Mesodermal cell (in vitro differentiated cells): ENCODE measurements around the gene SLIT3.

Experiments
- H3K27ac ChIP-seq: 2 replicates; pipeline ENCODE4 v1.7.0; 2013; ENCODE audit warnings: mild to moderate bottlenecking, low read depth, low read length, moderate library complexity; ENCODE audit not compliant: severe bottlenecking
- H3K36me3 ChIP-seq: 2 replicates; pipeline ENCODE4 v1.7.1; 2013; ENCODE audit warnings: mild to moderate bottlenecking, low read length, moderate library complexity; ENCODE audit not compliant: control insufficient read depth, insufficient read depth
- H3K4me1 ChIP-seq: one replicate; pipeline ENCODE4 v1.7.1; 2013; ENCODE audit warnings: mild to moderate bottlenecking, low read length; ENCODE audit not compliant: insufficient read depth, control insufficient read depth, poor library complexity, severe bottlenecking
- H3K4me3 ChIP-seq: 2 replicates; pipeline ENCODE4 v1.7.0; 2013; ENCODE audit warnings: low read length, control low read depth, mild to moderate bottlenecking; ENCODE audit not compliant: insufficient read depth, poor library complexity, severe bottlenecking; ENCODE audit errors: extremely low read depth
- H3K9me3 ChIP-seq: 2 replicates; pipeline ENCODE4 v1.7.1; 2013; ENCODE audit warnings: mild to moderate bottlenecking, low read length, moderate library complexity; ENCODE audit not compliant: control insufficient read depth
- WGBS, 2 experiments: methylation state at CpG; one replicate each; pipeline ENCODE4 v1.1.5; 2013; ENCODE audit warnings: missing lambda C conversion rate in 2 of 2; ENCODE audit not compliant: insufficient coverage in 2 of 2; 5-methylcytosine and 5-hydroxymethylcytosine counted together

SLIT3 gene

DNA sequence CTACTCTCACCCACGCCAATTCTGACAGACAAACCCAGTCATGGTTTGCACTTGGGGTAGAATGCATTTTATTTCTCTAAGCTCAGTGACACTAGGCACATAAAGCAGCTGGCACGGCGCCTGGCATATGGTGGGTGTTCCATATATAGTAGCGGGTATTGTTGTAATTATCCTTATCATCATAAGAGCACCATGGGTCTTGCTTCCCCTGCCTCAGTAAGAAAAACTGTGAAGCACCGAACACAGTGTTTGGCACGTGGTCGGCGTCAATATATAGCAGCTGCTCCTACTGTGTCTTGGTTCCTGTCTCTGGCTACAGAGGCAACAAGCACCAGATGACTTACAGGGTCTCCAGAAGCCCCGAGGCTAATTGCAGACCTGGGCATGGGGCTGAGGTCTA, 527.7 kb downstream of the SLIT3 start:
- Histone ChIP-seq H3K36me3 (peaks cover 10% of the 10 kb centered on the region), H3K4me3 (no peak overlapping the region), H3K9me3 (peaks cover 6% of the 10 kb centered on the region), H3K27ac (no peak overlapping the region), H3K4me1 (peaks cover 4% of the 10 kb centered on the region)
- 96% methylated on average over 6 of the region's 9 CpGs for WGBS, 2 experiments

DNA sequence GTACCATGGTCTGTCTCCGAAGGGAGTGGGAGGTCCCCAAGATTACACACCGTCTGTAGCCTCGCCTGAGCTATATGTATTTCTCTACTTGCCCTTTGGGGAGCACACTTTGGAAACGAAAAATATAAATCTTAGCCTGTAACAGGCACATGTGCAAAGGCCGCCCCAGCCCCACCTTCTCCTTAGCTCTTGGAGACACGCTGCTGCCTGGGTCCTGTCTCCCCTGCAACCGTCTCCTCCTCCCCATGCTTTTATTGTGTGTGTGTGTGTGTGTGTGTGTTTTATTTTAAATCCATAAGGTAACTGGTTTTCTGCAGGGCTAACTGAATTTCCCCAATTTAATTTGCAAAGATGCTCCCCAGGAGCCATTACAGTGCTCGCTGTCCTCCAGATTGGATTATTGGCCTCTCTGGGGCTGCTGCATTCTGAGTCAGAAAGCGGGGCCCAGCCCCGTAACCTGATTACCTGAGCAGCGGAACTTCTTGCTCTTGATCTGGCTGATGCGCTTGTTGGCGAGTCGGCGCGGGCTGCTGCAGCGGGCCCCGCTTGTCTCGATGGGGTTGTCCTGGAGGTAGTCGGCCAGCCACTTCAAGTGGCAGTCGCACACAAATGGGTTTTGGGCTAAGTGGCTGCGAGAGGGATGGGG, 528.5 kb downstream of the SLIT3 start:
- Histone ChIP-seq H3K9me3 (peaks cover 10% of the 10 kb centered on the region), H3K36me3 (peaks cover 18% of the 10 kb centered on the region), H3K4me1 (peaks cover 4% of the 10 kb centered on the region), H3K4me3 (no peak overlapping the region), H3K27ac (no peak overlapping the region)
- 92 to 95% methylated on average over 16 to 19 of the region's 22 CpGs for WGBS, 2 experiments

- peaks cover 10% of the 10 kb centered on the region for H3K9me3 ChIP-seq
- H3K27ac ChIP-seq, result no peak overlapping the region
- peaks cover 18% of the 10 kb centered on the region for H3K36me3 ChIP-seq
- peaks cover 4% of the 10 kb centered on the region for H3K4me1 ChIP-seq
- no peak overlapping the region for H3K4me3 ChIP-seq
- WGBS, 2 experiments, result 87 to 93% methylated on average over 4 to 5 of the region's 6 CpGs
Observed at GRCh38 chr5:168771678-168772077, 529.3 kb downstream of the SLIT3 start.

GRCh38 chr5:168770996-168771395, 529.9 kb downstream of the SLIT3 start:
- H3K36me3 ChIP-seq, result peaks cover 18% of the 10 kb centered on the region
- WGBS, 2 experiments, result 89 to 98% methylated on average over 4 of the region's 5 CpGs
- H3K4me1 ChIP-seq, result peaks cover 4% of the 10 kb centered on the region
- H3K9me3 ChIP-seq, result peaks cover 10% of the 10 kb centered on the region
- H3K27ac ChIP-seq, result no peak overlapping the region
- H3K4me3 ChIP-seq, result no peak overlapping the region

DNA sequence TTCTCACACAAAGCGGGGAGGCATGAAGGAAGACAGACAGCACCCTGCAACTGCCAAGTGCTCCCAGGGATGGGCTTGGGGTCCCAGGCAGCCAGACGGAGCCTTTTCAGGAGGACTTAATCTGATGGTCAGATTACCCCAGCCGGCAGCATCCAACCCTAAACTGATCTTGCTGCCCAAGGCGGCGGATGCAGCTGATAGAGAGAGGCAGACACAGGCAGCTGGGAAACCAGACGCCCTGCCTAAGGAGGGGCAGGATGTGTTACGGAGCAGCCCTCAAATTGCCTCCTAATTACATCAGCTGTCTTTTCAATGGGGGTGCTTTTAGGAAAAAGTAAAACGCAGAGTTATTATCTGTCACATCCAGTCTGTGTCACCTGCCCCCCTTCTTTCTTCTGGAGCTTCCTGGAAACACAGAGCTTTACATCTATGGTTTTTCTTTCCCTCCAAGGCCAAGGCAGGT, 530.9 kb downstream of the SLIT3 start:
- H3K4me1 ChIP-seq, result peaks cover 4% of the 10 kb centered on the region
- H3K4me3 ChIP-seq, result no peak overlapping the region
- 80 to 89% methylated on average over 8 of the region's 8 CpGs for WGBS, 2 experiments
- H3K9me3 ChIP-seq, result peaks cover 10% of the 10 kb centered on the region
- peaks cover 18% of the 10 kb centered on the region for H3K36me3 ChIP-seq
- H3K27ac ChIP-seq, result peak overlapping the region; percentile 30

DNA sequence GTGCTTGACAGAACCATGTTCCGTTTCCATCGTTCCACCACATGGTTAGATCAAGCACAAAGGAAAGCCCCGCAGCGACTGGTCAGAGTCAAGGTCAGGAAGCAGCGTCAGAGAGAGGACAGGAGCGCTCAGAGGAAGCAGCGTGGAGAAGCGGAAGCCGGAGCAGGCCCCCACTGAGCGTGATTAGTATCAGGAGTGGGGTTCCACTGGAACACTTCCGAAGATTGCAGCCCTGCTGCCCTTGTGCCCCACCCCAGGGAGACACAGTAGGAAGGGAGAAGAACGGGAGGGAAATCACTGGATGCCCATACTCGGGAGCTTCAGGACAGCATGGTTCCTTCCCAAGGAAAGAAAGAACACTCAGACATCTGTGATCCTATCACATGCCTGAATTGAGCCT, 532.8 kb downstream of the SLIT3 start:
- WGBS, 2 experiments, result 90% methylated on average over 13 of the region's 13 CpGs
- H3K9me3 ChIP-seq, result peaks cover 10% of the 10 kb centered on the region
- no peak overlapping the region for H3K27ac ChIP-seq
- H3K4me1 ChIP-seq, result peaks cover 4% of the 10 kb centered on the region
- H3K4me3 ChIP-seq, result no peak overlapping the region
- H3K36me3 ChIP-seq, result peaks cover 18% of the 10 kb centered on the region

- peaks cover 4% of the 10 kb centered on the region for H3K4me1 ChIP-seq
- peaks cover 14% of the 10 kb centered on the region for H3K36me3 ChIP-seq
- WGBS, 2 experiments, result 96 to 100% methylated on average over 2 of the region's 2 CpGs
- no peak overlapping the region for H3K4me3 ChIP-seq
- no peak overlapping the region for H3K27ac ChIP-seq
- H3K9me3 ChIP-seq, result peaks cover 10% of the 10 kb centered on the region
Observed at GRCh38 chr5:168766426-168766700, 534.6 kb downstream of the SLIT3 start.

GRCh38 chr5:168765551-168766425, 535.2 kb downstream of the SLIT3 start:
- no peak overlapping the region for H3K27ac ChIP-seq
- WGBS, 2 experiments, result 93% methylated on average over 3 to 4 of the region's 9 CpGs

DNA sequence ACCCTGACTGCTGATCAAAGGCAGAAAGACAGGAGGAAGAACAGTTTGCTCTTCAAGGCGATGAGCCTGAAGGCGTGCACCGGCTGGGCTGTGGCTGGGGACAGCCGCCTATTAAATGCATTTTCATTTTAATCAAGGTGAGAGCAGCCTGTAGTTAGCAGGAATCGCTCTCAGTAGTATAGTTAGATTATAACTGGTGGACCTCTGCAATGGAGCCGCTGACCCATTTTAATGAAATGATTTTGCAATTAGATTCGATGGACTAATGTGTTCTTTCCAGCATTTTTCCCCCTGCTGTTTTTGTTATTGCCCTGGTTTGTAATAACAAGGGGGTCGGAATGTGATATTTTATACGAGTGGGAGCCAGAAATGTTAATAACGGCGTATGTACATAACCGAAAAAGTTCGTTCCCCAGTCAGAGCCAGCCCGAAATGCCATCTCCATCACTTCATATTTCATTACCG, 535.8 kb downstream of the SLIT3 start:
- Histone ChIP-seq H3K4me3 (no peak overlapping the region), H3K27ac (no peak overlapping the region), H3K4me1 (no peaks in the 10 kb centered on the region), H3K36me3 (peaks cover 18% of the 10 kb centered on the region), H3K9me3 (peaks cover 10% of the 10 kb centered on the region)
- 94 to 96% methylated on average over 12 to 14 of the region's 15 CpGs for WGBS, 2 experiments

More at GRCh38 chr5:168765551-168766425, 535.2 kb downstream of the SLIT3 start:
- Histone ChIP-seq H3K4me1 (peaks cover 4% of the 10 kb centered on the region), H3K4me3 (no peak overlapping the region), H3K9me3 (peaks cover 10% of the 10 kb centered on the region), H3K36me3 (peaks cover 18% of the 10 kb centered on the region)

GRCh38 chr5:168756453-168757391, 544.2 kb downstream of the SLIT3 start:
- Histone ChIP-seq H3K4me3 (no peak overlapping the region), H3K36me3 (peaks cover 9% of the 10 kb centered on the region), H3K4me1 (peaks cover 10% of the 10 kb centered on the region), H3K9me3 (no peaks in the 10 kb centered on the region), H3K27ac (no peak overlapping the region)
- 80 to 89% methylated on average over 6 to 9 of the region's 10 CpGs for WGBS, 2 experiments
